HL-60/S4 treated with phorbol 12-myristate 13-acetate at 8.2 ng/mL for 4 days and 3 days (cell line): ENCODE results near the gene MACROD1.

Experiments
- in situ Hi-C: fragments of 300-500 bp; cut with MboI; formaldehyde crosslinking; loops from 2 replicates; pipeline ENCODE4 v1.15.0; 2022; ENCODE audit warnings: low sequenced_read_pairs

MACROD1 gene

DNA sequence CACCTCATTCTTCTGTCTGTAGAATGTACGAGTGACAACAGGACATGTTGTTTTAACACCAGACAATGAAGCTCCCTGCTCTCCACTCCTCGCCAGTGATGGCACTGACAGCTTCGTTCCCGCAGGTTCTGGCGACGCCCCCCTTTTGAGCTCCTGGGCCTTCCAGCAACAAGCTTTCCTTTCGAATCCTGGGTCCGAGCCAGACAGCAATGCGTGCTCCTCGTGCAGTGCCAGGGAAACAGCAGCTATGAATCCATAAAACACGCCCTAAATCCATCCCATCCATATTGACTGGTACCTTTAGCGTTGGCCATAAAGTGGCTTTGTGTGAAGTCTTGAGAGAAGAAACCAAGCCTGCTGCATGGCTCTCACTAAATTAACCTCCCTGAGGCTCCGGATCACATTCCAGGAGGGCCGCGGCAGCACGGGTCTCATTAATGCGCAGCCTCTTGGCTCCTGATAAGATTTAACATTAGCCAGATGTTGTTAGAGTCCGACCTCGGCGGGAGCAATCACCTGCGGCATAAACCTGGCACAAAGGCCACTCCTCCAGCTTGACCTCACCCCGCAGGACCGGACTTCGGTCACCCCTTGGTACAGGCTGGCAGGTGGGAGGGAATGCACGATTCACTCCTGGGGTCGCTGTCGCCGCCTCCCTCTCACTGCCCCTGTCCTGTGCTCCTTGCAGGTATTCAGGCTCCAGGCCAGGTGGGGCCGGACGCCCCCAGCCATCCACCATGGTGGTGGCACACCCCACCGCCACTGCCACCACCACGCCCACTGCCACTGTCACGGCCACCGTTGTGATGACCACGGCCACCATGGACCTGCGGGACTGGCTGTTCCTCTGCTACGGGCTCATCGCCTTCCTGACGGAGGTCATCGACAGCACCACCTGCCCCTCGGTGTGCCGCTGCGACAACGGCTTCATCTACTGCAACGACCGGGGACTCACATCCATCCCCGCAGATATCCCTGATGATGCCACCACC is 50.1 kb downstream of the MACROD1 start:
- in situ Hi-C loops, result no loop called here

DNA sequence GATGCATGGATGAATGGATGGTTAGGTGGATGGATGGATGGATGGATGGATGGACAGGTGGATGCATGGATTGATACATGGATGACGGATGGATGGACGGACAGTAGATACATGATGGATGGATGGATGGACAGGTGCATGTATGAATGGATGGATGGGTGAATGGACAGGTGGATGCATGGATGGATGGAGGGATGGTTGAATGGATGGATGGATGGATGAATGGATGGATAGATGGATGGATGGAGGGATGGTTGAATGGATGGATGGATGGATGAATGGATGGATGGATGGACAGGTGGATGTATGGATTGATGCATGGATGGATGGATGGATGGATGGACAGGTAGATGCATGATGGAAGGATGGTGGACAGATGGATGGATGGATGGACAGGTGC is 51.7 kb downstream of the MACROD1 start:
- in situ Hi-C loops, result no loop called here

DNA sequence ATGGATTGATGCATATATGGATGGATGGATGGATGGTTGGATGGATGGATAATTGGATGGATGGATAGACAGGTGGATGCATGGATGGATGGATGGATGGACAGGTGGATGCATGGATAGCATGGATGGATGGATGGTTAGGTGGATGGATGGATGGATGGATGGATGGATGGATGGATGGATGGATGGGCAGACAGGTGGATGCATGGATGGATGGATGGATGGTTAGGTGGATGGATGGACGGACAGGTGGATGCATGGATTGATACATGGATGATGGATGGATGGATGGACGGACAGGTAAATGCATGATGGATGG is 52.5 kb downstream of the MACROD1 start:
- in situ Hi-C loops, result no loop called here

DNA sequence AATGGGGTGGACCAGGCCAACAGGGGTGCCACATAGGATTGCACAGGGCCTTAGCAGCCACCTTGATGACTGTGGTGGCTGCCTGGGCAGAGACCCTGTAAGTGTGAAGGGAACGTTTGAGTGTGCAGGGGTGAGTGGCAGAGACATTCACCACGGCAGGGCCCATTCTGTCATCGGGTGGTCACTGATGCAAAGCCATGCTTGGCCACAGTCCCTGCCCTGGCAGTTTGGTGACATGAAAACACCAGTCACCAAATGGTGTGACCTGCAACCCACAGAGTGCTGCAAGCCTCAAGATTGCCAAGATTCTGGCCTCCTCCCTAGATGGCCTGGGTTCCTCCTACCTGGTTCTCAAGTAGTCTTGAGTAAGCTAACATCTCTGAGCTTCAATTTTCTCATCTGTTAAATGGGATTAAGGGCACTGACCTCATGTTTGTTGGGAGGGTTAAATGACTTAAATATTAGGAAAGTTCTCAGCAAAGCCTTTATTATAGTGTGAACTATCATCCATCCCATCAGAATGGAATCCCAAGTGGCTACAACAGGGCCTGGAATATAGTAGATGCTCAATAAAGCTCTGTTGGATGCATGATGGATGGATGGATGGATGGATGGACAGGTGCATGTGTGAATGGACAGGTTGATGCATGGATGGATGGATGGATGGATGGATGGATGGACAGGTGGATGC is 53.0 kb downstream of the MACROD1 start:
- in situ Hi-C loops, result no loop called here

DNA sequence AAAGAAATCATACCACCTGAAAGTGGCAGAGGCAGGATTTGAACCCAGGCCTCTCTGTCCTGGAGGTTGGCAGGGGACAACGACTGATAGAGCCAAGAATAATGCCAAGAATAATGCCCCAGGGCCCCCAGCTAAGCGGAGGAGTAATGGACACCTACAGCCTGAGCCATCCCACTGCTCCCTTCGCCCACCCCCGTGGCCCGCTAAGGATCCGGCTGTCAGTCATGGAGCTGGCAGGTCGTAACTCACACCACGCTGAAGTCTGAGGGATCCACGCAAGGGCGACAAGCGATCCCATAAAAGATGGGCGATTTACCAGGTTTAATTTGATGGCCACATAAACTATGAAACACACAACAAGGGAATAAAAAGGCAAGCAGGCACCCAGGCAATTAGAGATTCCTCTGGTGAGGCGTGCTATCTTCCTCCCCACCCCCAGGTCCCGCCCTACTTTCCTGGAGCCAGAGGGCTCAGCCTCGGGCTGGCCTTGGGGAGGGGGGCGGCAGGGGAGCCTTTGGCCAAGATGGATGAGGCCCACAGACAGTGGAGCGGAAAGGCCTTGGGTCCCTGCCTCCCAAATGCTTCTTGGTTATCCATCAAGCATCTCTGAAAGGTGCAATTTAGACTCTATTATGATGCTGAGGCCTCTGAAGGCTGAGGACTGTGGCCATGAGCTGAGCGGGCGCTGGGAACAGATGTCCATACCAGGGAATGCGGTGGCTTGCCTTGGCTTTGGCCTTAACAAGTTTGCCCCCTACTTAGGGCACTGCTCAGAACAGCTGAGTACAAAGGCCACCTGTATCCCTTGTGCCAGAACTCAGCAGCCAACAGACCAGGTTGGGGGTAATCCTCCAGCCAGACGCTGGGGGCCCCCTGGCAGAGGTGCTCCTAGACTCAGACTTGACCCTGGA is 55.2 kb downstream of the MACROD1 start:
- in situ Hi-C loops, result no loop called here

DNA sequence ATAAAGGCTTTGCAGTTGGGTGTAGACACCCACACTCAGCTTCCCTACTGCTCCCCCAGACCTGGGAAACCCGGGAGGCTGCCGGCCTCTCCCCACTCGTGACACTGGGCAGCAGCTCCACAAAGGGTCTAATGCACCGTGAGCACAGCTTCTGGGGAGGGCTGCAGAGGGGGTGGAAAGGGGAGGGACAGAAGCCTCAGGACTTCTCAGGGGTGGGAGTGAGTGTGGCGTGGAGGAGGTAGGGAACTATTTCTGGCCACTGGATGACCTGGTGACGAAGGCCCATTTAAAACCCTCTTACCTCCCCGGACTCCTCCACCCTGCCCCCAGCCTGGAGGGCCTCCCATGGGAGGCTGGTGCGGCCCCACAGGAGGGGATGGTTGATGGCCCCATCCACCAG is 56.6 kb downstream of the MACROD1 start:
- in situ Hi-C loops, result no loop called here

DNA sequence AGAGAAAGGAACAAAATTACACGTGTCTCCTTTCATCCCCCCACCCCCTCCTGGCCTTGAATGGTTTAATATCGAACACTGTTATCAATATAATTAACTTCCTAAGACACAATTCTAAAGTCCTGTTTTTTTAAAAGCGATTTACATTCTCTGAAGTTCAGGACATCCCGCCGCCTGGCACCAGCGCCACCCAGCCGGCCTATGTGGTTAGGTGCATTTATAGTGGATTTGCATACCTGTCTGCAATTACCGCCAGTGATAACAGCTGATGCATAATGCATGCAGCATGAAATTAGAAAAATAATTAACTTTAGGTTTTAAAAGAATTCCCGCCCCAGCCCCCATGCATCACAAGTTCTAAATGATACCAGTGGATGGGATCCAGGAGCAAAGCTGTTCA is 58.6 kb downstream of the MACROD1 start:
- in situ Hi-C loops, result no loop called here

DNA sequence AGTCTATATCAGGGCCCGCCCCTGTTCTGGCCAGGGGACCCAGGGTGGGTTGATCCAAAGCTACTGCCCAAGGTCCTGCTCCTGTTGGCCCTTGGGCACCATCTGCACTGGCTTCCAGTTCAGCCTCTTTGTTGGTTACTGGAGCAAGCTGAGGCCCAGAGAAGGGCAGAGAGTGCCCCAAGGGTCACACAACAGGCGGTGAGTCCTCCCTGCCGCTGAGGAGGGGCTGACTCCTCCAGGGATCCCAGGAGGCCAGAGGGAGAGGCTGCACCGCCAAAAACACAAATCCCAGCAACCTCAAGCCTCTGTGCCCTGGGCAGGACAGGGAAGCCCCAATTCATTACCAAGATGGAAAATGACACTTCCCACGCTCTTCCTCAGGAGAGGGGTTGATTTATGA is 61.3 kb downstream of the MACROD1 start:
- in situ Hi-C loops, result no loop called here

DNA sequence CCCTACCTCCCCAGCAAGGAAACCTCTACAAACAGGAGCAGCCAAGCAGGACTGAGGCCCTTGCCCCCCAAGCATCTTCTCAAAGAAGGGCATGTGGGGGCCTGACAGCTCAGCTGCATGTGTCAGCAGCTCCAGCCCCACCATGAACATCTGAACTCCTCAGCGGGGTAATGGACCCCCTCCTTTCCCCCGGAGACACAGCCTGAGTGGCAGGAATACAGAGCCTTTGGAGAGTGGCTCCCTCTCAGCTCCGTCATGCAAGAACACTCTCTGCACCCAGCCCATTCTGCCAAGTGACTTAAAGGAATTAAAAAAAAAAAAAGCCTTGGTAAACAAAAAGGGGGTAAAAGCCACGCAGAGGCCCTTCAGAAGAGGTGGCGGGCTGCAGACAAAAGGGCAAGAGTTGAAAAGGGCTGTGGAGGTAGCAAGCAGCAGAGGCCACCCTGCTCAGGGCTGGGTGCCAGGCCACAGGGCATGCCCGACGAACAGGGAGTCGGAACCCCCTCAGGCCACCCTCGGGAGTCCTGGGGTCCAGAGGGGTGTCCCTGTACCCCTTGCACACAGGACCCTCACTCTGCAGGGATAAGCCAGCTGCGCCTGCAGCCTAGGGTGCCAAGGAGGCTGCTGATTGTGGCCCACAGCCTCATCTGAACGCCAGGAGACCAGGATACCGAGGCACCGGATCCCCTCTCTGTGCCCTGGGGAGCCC is 62.5 kb downstream of the MACROD1 start:
- in situ Hi-C loops, result no loop called here

DNA sequence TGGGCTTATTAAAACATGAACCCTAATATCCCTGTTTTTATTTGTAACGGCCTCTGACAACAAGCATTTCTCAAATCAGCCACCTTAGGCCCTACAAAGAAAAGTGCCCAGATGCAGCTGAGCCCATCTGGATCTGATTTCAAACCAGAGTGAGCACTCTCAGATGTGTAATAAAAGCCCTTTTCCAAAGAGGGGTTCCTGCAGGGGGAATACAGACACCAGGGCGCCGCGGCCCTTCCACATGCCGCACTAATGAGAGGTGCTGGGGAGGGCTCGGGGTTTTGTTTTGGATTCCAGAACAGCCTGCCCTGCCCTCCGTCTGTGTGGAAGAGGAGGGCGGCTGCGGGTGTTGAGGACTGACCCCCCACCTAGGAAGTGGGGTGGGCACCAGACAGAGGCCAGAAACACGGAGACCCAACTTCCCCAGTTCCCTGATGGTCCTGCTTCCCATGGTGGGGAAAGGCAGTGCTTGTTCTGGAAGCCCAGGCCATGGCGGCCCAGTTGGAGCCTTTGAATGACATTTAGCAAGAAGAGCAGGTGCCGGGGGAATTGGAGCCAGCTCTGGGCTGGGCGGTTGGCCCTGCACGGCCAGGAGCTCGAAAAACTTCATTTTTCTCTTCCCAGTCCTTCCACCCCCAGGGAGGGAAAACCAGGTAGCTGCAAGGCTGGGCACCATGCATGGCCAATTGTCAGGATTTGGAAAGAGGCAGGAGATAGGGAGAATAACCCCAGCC is 63.7 kb downstream of the MACROD1 start:
- in situ Hi-C loops, result no loop called here

DNA sequence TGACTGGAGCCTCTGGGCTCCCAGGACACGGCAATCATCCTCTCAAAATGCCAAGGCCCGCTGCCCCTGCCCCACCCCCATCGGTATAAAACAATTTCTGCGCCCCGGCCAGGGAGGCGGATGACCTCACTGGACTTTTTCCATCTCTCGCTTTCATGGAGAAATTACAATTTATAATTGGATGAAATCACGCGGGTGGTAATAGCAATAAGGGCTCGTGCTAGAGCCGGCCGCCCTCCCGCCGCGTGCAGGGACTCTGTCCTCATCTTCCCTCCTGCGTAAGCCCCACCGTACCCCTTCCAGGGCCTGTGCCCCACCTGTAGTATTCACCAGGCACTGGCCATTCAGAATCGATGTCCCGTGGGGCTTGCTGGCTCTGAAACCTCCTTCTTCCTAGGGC is 64.5 kb downstream of the MACROD1 start:
- in situ Hi-C loops, result no loop called here

DNA sequence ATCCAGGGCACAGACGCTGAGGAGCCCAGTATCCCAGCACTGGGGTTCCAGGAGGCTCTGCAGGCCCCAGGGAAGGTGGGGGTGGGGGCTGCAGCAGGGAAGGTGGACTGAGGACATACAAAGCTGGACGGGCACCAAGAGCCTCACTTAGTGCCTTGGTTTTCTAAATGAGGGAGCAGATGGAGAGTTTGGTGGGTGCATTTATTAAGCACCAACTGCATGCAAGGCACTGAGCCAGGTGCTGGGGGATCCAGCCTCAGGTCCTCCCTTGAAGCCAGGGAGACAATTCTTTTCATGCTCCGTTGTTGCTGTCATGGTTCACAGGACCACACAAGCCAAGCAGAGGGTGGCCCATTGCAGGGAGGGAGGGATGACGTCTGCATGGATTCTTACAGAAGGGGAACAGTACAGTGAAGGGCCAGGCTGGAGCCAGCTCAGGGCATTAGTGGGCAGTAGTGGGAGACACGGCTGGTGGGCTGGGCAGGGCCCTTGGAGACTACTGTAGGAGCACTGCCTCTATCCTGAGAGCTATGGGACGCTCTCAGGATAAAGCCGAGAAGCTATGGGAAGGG is 65.0 kb downstream of the MACROD1 start:
- in situ Hi-C loops, result no loop called here

DNA sequence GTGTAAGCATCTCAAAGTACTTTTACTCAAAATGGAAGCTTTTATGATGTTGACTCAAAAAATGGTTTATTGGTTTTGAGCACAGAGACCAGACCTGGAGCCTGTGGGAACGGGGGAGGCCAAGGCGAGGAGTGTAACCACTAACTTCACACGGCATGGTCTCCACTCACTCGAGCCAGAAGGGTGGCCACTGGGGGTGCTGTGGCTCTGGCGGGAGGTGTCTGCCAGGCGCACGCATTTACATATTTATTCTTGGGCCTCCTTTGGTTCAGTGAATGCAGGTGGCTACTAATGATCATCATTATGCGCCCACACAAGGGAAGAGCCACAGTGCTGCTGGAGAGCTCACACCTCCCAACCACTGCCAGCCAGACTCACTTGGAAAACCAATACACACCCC is 65.6 kb downstream of the MACROD1 start:
- in situ Hi-C loops, result no loop called here

DNA sequence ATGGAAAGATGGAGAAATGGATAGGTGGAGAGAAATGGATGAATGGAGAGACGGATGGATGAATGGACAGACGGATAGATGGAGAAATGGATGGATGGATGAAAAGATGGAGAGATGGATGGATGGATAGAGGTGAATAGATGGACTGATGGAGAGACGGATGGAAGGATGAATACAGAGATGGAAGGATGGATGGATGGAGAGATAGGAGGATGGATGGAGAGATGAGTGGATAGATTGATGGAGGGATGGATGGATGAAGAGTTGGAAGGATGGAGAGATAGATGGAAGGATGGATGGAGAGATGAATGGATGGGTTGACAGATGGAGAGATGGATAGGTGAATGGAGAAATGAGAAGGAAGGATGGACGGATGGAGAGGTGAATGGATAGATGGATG is 66.5 kb downstream of the MACROD1 start:
- in situ Hi-C loops, result no loop called here

DNA sequence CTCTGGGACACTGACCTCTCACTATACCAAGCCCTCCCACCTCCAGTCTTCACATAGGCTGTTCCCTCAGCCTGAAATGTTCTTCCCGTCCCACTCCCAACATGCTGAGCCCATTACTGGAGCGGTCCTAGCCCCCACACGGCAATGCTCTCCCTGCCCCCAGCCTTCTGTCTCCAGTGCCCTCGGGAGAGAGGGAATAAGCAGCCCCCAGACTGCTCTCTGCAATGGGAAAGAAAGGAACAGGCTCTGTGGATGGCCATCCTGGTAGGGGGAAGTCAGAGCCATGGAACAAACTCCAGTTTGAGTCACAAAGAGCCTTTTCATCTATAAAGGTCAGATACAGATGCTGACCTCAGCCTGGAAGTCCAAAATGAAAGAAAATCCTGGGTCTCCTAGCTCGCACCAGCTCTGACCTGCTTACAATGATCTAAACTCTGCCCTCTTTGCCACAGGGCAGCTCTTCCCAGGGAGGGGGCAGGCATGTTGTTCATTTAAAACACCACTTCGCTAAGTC is 67.5 kb downstream of the MACROD1 start:
- in situ Hi-C loops, result no loop called here

DNA sequence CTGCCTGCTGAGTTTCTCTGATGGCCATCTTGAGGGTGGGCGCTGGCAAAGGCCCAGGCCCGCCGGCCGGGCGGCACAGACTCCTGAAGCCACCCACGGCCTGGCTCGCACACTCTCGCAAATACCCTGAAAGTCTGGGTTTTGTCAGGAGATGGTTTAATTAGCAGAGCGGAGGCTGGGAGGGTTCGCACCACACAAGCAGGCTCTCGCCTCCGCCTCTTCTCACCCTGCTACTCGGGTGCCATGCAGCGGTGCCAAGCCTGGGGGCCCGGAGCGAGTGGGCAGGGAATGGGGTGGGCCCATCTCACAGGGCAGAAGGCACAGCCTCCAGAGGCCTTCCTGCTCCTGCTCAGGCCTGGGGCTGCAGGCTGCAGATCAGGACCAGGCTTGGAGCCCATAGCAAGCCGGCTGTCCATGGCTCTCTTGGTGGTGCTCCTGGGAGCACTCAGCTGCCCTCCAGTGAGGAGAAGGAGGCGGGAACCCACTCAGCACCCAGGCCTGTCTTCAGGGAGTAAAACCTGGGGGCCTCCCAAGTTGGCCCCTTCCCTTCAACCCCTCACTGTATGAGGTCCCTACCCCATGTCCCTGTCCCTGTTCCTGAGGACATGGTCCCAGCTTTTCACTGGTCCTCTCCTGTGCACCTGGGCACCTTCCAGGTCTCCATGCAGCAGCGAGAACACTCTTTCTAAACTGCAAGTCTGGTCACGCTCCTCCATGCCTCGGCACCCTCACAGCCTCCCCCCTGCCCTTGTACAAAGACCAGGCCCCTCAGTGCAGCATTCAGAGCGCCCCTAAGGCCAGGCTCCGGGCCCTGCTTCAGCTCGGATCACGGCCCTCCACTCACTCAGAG is 68.2 kb downstream of the MACROD1 start:
- in situ Hi-C loops, result no loop called here

DNA sequence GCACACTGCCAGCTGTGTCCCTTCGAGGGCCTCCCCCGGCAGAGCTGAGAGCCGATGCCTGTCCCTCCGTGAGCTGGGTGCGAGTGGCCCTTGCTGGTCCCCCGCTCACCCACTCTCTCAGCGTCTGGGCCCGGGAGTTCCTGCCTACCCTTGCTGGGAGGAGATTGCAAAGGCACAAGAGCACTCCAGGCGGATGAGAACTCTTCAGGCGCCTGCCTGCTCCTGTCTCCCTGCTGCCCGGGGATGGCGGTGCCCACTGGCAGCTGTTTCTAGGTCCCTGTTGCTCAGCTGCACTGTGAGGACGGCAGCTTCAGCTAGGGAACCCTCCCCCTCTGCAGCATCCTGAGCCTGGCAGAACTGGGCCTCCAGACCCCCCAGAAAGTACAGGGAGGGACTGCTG is 69.1 kb downstream of the MACROD1 start:
- in situ Hi-C loops, result no loop called here

DNA sequence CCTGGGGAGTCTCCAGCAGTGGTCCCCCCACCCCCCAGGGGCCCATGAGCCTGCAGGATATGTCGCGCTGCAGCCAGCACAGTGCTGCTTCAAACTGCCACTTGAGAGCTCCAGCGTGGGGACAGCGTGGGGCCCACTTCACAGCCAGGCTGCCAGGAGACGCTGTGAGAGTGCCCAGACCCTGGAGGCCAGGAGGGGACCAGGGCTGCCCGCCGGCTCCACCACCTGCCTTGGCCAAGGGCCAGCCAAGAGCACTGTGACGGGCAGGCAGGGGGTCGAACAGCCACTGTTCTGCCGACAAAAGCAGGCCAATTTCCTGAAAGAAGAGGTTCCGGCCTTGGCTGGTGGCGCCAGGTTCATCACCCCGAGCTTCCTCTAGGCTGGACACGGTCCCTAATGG is 70.0 kb downstream of the MACROD1 start:
- in situ Hi-C loops, result no loop called here
